ENCODE results near the gene SYT15. TPM values are rescaled to one million over a fixed set of nuclear protein-coding genes. Genes with fewer than 3 reads are reported as not detected.

Gene SYT15
- total RNA-seq, 1 experiment from 2014 or later, result 0.60 TPM

DNA sequence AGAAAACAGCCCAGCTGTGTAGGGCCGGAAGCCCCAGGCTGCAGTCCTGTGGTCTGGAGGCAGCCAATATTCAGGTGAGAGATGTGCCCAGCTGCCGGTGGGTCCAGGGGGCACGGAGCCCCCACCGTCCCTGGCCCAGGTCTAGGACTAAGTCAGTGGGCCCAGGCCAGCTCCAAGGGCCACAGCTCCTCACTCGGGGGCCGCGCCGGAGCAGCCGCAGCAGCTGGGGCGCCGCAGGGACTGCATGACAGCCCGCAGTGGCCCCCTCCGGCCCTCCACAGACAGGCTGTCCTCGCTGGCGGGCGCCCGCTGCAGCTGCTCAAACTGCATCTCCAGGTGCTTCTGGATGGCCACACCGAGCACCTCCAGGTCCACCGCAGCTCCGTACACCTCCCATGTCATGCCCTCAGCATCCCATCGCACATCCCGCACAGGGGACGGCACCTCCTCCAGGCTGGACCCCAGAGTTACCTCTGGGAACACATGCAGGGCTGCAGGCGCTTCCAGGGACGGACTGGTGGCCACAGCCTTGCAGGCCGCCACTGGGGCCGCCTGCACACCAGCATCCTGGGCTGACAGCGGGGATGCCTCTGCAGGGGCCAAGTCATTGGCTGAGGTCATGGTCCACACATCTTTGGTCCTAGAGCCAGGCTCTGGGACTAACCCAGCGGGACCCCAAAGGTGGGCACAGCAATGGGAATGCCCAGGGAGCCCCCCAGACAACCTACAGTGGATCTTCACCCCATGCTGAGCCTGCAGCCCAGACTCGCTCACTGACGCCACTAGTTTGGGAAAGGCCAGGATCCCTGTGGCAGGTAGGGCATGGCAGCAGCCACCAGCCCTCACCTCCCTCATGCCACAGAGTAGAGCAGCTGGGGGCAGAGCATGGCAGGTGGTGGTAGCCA lies 29.5 kb upstream of the SYT15 start:
- Histone ChIP-seq H3K4me1 (ENCODE audit: low read length) (no peaks in the 10 kb centered on the region), H3K27me3 (ENCODE audit: low read length) (no peaks in the 10 kb centered on the region), H3K4me2 (ENCODE audit: low read depth, low read length, poor library complexity, severe bottlenecking) (no peak overlapping the region), H3K36me3 (ENCODE audit: insufficient read depth, low read length) (no peaks in the 10 kb centered on the region), H3K9ac (ENCODE audit: low read length) (no peak overlapping the region), H2AFZ (ENCODE audit: low read length) (no peak overlapping the region), H3K9me3 (ENCODE audit: low read length) (no peaks in the 10 kb centered on the region), H3K27ac (ENCODE audit: low read length) (no peak overlapping the region), H3K79me2 (ENCODE audit: low read length) (no peaks in the 10 kb centered on the region), H4K20me1 (ENCODE audit: insufficient read depth, low read depth, low read length) (no peaks in the 10 kb centered on the region), H3K9me2 (replicated peaks; ENCODE audit: insufficient read depth, low read length) (no peaks in the 10 kb centered on the region), H3K4me3 (ENCODE audit: low read length) (no peak overlapping the region)
- DNase-seq, result no peak

DNA sequence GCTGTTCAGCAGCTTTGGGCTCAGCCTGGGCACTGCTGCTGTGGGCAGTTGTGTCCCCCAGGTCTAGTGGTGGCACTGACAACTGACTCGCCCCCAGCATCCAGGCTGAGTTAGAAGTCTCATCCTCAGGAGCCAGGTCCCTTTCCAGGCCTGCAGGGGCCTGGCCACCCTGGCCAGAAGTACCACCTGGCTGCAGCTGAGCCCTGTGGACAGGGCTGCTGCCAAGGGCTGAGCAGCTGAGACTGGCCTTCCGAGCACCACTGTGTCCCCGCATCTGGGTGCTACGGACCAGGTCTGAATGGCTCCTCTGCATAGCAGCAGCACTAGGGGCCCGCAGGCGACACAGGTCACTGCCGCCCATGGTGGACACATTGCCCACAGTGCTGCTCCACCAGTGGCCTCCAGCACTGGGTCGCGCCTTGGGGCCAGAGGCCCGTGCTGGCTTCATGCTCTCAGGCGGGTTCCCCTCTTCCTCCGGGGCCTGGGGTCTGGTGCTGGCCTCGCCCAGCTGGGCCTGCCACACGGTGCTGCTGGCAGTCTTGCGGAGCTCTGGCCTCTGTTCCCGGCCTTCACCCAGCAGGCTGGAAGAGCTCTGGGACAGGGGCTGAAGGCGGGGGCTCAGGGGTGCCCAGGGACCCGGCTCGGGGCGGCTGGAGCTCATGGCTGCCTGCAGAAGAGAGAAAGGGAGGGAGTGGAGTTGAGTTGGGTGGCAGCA lies 28.7 kb upstream of the SYT15 start:
- Histone ChIP-seq H3K79me2 (ENCODE audit: low read length) (no peaks in the 10 kb centered on the region), H4K20me1 (ENCODE audit: insufficient read depth, low read depth, low read length) (no peaks in the 10 kb centered on the region), H3K27me3 (ENCODE audit: low read length) (no peaks in the 10 kb centered on the region), H3K36me3 (ENCODE audit: insufficient read depth, low read length) (no peaks in the 10 kb centered on the region), H3K9me2 (replicated peaks; ENCODE audit: insufficient read depth, low read length) (no peaks in the 10 kb centered on the region), H2AFZ (ENCODE audit: low read length) (no peak overlapping the region), H3K9ac (ENCODE audit: low read length) (no peak overlapping the region), H3K27ac (ENCODE audit: low read length) (no peak overlapping the region), H3K4me1 (ENCODE audit: low read length) (no peaks in the 10 kb centered on the region), H3K4me2 (ENCODE audit: low read depth, low read length, poor library complexity, severe bottlenecking) (no peak overlapping the region), H3K4me3 (ENCODE audit: low read length) (no peak overlapping the region), H3K9me3 (ENCODE audit: low read length) (no peaks in the 10 kb centered on the region)
- DNase-seq, result no peak

DNA sequence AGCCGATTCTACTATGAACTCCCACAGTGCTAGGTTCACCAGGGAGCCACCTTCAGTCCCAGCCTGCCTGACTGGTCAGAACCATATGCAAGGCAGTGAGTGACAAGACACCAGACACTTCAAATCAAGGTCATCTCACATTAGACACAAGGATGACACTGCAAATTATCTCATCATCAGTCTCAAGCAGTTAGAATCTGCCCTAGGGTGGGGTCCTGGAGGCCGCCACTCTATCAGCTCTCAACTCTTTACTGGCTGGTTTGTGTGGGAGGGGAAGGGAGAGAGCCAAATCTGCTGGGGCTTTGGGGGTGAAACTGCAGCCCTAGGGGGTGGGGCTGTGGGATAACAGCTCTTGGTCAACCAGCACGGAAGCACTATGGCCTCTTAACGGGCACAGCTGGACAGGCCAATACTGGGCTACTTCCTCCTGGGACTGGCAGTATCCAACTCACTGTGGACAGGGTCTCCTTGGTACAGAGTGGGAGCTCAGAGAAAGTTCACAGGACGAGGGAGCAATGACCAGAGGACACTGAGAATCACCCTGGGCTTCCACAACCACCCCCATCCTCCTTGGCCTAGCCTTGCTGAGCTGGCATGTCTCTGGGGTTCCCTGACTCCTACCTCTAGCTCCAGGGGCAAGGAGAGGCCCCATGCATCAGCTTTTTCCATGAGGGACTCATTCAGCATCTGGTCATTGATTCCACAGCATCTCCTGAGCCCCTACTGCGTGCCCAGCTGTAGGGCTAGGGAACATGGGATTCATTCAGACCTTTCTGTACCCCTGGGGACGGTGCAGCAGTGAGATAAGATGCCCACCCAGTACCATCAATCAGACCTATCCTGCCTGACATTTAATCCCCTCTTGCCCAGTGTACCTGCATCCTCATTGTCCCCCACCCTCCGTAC lies 27.9 kb upstream of the SYT15 start:
- Histone ChIP-seq H3K27me3 (ENCODE audit: low read length) (no peaks in the 10 kb centered on the region), H3K4me2 (ENCODE audit: low read depth, low read length, poor library complexity, severe bottlenecking) (no peak overlapping the region), H3K36me3 (ENCODE audit: insufficient read depth, low read length) (no peaks in the 10 kb centered on the region), H3K79me2 (ENCODE audit: low read length) (no peaks in the 10 kb centered on the region), H3K9ac (ENCODE audit: low read length) (no peak overlapping the region), H3K4me3 (ENCODE audit: low read length) (no peak overlapping the region), H2AFZ (ENCODE audit: low read length) (no peak overlapping the region), H3K9me3 (ENCODE audit: low read length) (no peaks in the 10 kb centered on the region), H4K20me1 (ENCODE audit: insufficient read depth, low read depth, low read length) (no peaks in the 10 kb centered on the region), H3K27ac (ENCODE audit: low read length) (no peak overlapping the region), H3K9me2 (replicated peaks; ENCODE audit: insufficient read depth, low read length) (no peaks in the 10 kb centered on the region), H3K4me1 (ENCODE audit: low read length) (no peaks in the 10 kb centered on the region)
- DNase-seq, result no peak

DNA sequence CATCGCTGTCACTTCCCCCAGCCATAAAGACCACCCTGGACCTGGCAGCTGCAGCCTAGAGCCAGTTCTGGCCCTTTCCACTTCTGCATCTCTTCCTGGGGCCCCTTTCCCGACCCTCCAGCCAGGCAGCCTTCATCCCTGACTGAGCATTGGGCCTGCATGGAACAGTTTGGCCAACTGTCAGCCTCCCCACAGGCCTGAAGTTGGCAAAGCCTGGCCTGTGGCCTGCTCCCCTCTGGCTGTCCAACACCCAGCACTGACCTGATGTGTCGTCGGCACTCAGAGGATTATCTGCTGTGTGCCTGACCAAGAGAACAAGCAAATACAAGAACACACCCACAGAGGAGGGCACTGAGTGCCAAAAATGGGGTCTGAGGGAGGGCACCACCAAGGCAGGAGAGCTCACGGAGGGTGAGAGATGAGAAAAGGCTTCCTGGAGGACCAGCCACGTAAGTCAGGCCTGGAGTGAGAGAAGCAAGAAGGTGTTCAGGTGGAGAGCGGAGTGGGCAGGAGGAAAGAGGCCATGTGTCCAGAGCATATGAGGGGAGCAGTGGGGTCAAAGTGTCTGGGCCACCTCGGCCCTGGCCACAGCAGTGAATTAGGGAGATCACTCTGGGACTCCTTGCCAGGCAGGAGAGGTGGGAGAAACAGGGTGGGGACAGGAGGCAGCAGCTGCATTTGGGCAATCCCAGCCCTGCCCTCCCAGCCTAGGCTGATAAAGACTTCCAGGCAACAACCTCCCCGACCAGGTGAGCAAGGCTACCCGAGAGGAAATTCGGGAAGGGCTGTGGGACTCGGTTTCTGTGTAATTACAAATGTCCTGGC lies 27.0 kb upstream of the SYT15 start:
- Histone ChIP-seq H3K36me3 (ENCODE audit: insufficient read depth, low read length) (no peaks in the 10 kb centered on the region), H3K27me3 (ENCODE audit: low read length) (no peaks in the 10 kb centered on the region), H3K4me1 (ENCODE audit: low read length) (no peaks in the 10 kb centered on the region), H3K9ac (ENCODE audit: low read length) (no peak overlapping the region), H3K27ac (ENCODE audit: low read length) (no peak overlapping the region), H4K20me1 (ENCODE audit: insufficient read depth, low read depth, low read length) (no peaks in the 10 kb centered on the region), H3K4me3 (ENCODE audit: low read length) (no peak overlapping the region), H3K79me2 (ENCODE audit: low read length) (no peaks in the 10 kb centered on the region), H3K4me2 (ENCODE audit: low read depth, low read length, poor library complexity, severe bottlenecking) (no peak overlapping the region), H2AFZ (ENCODE audit: low read length) (no peak overlapping the region), H3K9me3 (ENCODE audit: low read length) (no peaks in the 10 kb centered on the region), H3K9me2 (replicated peaks; ENCODE audit: insufficient read depth, low read length) (no peaks in the 10 kb centered on the region)
- no peak for DNase-seq

DNA sequence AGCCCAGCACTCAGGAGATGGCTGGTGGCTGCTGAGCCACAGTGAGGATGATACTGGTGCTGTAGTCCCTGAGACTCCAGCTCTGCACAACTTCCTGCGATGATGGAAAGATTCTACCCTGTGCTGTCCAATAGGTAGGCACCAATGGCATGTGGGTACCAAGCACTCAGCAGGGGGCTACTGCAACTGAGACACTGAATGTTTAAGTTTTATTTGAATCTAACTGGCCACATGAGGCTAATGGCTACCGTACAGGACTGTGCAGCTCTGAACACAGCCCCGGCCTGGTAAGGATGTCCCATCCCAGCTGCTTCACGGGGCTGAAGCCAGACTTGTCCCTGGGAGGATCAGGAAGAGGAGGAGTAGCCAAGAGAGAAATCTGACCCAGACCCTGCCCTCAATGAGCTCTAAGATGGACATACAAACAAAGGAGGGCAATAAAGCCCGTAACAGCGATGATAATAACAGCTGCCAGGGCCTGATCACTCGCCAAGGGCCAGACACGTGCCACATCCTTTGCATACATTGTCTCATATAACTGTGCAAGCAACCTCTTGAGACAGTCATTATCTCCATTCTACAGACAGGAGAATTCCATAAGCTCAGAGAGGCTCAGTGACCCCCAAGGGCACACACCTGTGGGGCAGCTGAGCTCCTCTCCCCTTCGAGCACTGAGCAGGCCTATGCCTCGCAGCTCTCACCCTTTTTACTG lies 26.2 kb upstream of the SYT15 start:
- H3K27me3 ChIP-seq (ENCODE audit: low read length), result no peaks in the 10 kb centered on the region
- H3K9me2 ChIP-seq (replicated peaks; ENCODE audit: insufficient read depth, low read length), result no peaks in the 10 kb centered on the region
- no peaks in the 10 kb centered on the region for H4K20me1 ChIP-seq (ENCODE audit: insufficient read depth, low read depth, low read length)
- no peaks in the 10 kb centered on the region for H3K9me3 ChIP-seq (ENCODE audit: low read length)
- H3K9ac ChIP-seq (ENCODE audit: low read length), result no peak overlapping the region
- H3K4me2 ChIP-seq (ENCODE audit: low read depth, low read length, poor library complexity, severe bottlenecking), result no peak overlapping the region
- no peak overlapping the region for H3K27ac ChIP-seq (ENCODE audit: low read length)
- H3K36me3 ChIP-seq (ENCODE audit: insufficient read depth, low read length), result no peaks in the 10 kb centered on the region
- no peaks in the 10 kb centered on the region for H3K79me2 ChIP-seq (ENCODE audit: low read length)
- no peak overlapping the region for H3K4me3 ChIP-seq (ENCODE audit: low read length)
- no peaks in the 10 kb centered on the region for H3K4me1 ChIP-seq (ENCODE audit: low read length)
- no peak overlapping the region for H2AFZ ChIP-seq (ENCODE audit: low read length)
- no peak for DNase-seq

DNA sequence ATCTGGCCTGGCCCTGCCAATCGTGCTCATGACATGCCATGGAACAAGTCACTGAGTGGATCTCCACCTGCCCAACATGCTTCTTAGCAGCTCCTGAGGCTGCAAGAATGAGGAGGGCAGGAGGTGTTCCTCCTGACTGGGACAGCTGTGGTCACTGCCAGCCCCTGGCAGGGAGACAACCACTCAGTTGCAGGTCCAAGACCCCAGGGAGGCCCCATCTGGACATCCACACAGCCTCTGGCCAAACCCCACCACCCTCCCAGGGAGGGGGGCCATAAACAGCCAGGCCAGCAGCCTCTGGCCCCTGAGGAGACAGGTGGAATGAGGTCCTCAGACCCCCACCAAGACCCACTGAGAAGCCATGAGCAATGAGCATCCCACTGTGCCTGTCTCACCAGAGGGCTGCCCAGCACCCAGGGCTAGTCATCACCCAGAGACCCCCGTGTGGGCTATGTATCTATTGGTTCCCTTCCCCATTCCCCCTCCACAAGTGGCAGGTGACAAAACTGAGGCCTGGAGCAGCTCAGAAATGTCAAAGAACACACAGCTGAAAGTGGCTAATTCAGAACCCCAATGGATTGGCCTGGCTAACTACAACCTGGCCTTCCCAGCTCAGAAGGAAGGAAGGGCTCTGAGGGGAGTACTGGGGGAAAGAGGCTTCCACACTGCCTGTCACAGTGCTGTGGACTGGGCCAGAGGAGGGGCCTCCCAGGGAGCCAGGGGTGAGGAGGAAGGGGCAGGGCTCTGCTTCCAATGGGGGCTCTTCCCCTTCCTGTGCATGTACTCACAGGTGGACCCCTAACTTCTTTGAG lies 25.5 kb upstream of the SYT15 start:
- no peaks in the 10 kb centered on the region for H3K4me1 ChIP-seq (ENCODE audit: low read length)
- no peak overlapping the region for H2AFZ ChIP-seq (ENCODE audit: low read length)
- no peaks in the 10 kb centered on the region for H3K27me3 ChIP-seq (ENCODE audit: low read length)
- no peaks in the 10 kb centered on the region for H3K36me3 ChIP-seq (ENCODE audit: insufficient read depth, low read length)
- H3K79me2 ChIP-seq (ENCODE audit: low read length), result no peaks in the 10 kb centered on the region
- no peaks in the 10 kb centered on the region for H4K20me1 ChIP-seq (ENCODE audit: insufficient read depth, low read depth, low read length)
- no peak overlapping the region for H3K4me3 ChIP-seq (ENCODE audit: low read length)
- no peak for DNase-seq
- H3K9ac ChIP-seq (ENCODE audit: low read length), result no peak overlapping the region
- no peaks in the 10 kb centered on the region for H3K9me3 ChIP-seq (ENCODE audit: low read length)
- no peaks in the 10 kb centered on the region for H3K9me2 ChIP-seq (replicated peaks; ENCODE audit: insufficient read depth, low read length)
- no peak overlapping the region for H3K4me2 ChIP-seq (ENCODE audit: low read depth, low read length, poor library complexity, severe bottlenecking)
- H3K27ac ChIP-seq (ENCODE audit: low read length), result no peak overlapping the region

Data from Karpas-422 (cell line).